Glomerular visceral epithelial cell (primary cell): ENCODE results near the gene KSR2.
A peak's percentile ranks its signal among the peaks of the same experiment; 100 is the strongest.

Source experiments
- DNase-seq: peaks from one replicate; pipeline ENCODE4 v3.0.0-alpha.2; 2016; ENCODE audit errors: extremely low spot score

Gene KSR2

DNA sequence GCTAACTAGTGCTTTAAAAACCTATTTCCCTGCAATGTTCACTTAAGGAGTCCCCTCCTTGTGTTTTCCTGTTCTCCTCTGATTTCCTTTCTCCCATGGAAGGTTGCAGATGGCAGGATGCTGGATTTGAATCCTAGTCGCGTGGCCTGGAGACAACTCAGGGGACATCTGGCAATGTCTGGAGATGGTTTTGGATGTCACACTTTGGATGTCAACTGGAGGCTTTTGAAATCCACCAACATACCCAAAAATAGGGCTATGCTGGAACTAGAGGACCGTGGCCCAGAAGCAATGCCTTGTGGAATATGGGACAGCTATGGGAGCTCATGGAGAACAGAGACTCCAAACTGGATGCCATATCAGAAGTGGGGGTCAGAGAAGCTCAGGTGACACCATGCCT is 511.6 kb downstream of the KSR2 start:
- no peak for DNase-seq

DNA sequence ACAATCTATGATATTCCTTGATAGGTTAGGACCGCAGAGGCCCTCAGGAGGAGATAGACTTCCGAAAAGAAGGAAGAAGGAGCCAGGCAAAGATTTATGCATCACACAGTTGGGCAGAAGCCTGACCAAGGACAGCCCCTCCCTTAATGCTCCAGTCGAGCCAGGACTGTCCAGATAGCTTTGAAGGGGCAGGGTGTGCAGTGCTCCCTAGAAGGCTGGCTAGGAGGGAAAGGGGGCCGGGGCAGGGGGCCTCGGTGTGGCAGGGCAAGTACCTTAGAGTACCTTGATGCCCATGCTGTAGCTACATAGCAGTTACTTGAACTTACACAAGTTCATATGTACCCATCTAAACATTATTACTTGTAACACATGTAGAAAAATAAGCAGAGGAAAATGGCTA is 512.7 kb downstream of the KSR2 start:
- no peak for DNase-seq

DNA sequence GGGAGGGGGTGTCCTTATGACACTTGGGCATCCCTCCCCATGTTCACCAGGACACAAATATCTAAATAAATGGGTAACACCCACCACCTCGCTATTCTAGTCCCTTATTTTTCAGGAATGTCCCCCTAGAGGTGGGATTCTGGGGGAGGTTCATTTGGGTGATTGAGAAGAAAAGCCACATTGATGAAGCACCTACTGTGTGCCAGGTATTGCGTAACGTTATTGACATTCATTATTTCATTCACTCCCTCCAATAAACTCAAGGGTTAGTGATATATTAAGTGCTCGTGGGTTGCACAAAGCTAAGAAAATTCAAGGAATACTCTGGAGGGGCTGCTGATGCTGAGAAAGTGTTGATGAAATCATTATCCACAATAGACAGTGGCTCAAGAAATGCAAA is 514.8 kb downstream of the KSR2 start:
- DNase-seq, result no peak

DNA sequence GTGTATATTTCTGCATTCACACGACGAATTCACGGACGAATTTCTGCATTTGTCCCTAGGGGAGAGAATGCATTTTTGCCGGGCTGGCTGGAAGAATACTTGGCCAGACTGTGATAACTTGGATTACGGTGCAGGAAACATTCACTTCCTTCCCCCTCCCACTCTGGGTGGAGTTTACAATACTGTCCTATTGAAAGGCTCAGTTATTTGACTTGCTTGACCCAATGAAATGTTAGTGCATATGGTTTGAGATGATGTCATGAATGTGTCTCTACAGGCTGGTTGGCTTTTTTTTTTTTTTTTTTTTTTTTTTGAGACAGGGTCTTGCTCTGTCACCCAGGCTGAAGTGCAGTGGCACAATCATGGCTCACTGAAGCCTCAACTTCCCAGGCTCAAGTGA is 516.7 kb downstream of the KSR2 start:
- no peak for DNase-seq

DNA sequence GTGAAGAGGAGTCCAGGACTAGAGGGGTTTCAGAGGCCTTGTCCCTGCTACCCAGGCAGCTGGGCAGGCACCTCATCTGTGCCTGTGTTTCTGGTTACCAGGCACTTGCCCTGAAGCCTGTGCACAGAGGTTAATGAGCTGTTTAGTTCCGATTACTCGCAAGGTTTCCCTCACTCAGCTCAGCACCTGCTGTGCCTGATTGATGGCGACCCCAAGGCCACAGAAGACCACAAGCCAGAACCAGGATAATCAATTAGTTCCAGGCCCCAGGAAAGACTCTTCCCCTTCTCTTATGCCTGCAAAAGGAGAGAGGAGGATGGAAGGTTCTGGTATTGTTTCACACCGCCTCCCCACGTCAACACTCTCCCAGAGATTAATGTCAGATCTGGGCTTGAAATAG is 518.6 kb downstream of the KSR2 start:
- DNase-seq, result no peak

DNA sequence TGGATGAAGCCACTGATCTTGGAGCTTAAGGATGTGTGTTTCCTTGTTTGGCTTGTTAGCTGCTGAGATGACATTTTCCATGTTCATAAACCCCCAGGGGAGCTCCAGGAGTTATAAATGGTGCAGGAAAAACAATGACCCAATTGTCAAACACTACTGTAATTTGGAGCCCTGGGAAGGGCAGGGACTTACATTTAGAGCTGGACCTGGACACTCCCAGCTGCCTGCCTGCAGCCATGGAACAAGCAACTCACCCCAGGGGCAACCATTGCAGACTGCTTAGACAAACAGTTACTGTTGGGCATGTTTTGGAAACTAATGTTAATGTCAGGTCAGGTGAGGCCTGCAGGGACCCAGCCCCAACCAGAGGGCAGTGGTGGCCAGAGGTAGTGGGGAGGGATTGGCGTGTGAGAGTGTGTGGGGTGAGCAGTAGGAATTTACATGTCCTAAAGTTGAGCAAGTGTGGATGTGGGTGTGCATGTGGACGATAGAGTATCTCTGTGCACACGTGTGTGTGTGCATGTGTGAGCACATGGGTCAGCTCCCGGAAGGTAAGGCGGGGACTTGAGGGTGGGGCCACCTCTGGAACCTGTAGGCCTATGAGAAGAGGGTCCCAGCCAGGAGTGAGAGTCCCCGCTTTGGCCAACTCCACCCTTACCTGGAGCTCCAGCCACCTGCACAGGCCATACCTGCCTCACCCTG is 521.0 kb downstream of the KSR2 start:
- no peak for DNase-seq

DNA sequence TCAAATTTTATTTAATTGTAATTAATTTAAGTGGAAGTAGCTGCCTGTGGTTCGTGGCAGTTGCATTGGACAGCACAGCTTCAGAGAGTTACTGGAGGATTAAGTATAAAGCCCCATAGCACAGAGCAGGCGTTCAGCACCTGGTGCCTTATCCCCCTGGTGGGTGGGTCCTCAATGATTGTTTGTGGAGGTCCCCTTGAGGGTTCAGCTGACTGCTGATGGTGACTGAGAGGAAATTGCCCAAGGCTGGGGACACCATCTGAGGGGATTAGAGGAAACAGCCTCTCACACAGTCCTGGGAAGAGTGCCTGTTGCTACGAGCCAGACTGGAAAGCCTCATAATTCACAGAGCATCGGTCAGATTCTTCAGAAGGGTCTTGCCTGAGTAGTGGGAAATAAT is 524.0 kb downstream of the KSR2 start:
- DNase-seq, result no peak

DNA sequence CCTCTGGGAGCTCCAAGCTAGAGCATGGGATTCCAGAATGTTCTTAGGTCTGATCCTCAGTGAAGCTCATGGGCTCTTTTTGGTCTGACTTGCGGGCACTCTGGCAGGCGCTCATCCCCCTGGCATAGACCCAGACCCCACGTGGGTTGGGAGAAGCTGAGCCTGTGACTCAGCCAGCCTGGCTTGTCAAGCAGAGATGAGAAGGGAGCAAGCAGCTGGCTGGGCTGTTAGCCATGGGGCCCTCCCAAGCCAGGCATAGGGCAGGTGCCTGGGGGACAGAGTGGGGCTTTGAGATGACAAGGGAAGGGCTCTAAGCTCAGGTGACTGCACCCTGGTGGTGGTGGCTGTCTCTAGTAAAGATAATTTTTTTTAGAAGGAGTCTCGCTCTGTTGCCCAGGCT is 527.0 kb downstream of the KSR2 start:
- peak; percentile 71 for DNase-seq

DNA sequence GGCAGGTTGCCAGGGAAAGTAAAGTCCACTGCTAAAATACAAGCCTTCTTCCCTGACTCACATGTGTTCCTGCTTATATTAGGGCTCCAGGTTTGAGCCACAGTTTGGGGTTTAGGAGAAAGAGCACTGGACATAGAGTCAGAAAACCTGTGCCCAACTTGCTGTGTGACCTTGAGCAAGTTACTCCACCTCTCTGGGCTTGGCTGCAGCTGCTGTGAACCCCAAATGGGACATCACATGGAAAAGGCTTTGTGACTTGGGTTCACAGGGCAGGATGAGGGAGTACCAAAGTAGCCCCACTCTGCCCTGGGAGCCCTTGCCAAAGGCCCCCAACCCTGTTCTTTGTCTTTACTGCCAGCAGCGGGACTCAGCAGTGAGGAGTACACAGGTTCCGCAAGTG is 528.4 kb downstream of the KSR2 start:
- no peak for DNase-seq

DNA sequence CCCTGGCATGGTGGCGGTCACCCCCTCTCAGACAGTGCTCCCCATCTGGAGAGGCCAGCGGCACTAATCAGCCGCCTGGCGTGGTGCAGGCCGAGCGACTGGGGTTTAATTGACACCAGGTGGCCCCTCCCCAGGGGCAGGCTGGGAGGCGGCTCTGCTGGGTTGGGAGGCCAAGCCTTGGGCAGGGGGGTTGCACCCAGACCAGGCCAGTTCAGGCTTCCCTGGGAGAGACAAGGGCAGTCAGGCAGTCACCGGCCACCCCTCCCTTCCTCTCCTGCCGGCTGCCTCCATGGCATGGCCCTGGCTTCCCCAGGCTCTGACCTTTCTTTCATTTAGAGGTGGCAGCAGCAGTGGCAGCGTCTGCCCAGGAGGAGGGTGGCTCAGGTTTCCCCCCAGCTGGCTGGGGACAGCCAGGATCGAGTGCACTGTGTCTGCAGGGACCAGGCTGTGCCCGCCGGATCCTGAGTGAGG is 529.2 kb downstream of the KSR2 start:
- DNase-seq, result no peak

DNA sequence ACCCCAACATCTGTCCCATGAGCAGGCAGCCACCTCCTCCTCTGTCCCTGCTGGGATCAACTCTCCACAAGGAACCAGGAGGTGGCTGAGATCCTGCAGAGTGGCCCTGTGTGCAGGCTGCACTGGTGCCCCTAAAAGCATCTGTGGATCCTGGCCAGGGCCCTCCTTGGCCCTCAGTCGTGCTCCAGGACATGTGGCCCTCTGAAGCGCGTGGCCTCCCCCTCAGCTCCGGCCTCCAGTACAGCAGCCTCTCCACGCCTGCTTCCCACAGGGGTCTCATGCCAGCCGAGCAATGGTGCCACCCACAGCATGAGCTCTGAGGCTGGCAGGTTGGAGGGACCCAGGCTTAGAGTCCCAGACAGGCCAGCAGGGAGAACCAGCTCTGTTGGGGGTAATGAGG is 530.0 kb downstream of the KSR2 start:
- DNase-seq, result no peak

DNA sequence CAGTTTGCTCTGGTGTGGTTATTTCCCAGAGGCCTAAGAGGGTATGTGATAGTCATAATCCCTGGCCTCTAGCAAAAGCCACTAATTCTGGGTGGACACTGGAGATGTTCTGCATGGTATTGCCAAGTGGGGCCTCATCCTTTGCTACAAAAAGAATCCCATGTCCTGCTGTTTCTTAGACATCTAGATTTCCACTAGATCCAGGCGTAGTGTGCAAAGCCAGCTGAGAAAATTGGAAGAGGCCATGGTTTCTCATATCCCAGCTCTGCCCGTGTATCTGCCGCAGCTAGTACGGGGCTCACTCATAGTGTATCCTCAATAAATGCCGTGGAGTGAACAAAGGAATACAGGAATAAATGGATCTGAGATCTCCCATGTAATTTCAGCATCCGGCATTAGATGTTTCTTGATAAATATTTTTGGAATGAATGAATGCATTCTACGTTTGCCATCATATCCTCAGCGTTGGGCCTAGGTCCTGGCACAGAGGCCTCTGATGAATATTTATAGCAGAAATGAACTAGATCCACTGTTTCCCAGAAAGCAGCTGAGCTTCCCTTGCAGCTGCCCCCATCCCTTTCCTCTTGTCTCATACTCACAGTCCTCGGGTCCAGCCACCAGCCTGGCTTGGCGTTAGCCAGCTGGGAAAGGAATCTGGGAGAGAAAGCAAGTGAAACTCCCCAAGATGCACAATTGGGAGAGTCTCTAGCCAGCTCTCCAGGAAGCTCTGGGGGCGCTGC is 531.1 kb downstream of the KSR2 start:
- no peak for DNase-seq

DNA sequence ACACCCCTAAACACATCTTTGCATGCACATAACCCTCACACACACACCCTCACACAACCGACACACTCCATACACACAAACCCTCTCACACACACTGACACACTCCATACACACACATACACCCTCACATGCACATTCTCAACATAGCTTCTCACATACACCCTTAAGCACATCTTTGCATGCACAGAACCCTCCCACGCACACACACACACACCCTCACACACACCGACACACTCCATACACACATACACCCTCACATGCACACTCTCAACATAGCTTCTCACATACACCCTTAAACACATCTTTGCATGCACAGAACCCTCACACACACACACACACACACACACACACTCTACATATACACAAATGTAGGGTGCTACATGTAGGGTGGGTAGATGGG is 534.9 kb downstream of the KSR2 start:
- DNase-seq, result no peak

DNA sequence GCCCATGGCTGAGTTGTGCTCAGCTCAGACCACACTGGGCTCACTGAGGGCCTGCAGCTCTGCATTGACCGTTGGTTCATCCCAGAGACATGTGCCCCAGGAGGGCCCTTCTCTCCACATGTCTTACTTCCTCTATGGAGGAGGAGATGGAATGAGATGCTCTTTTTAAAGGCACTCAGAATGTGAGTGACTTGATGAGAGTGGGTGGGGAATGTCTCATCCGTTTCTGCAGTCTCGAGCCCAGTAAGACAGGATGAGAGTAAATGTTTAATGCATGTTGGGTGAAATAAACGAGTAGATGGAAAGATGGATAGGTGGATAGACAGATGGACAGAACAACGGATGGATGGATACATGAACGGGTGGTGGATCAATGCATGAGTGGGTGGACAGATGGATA is 538.5 kb downstream of the KSR2 start:
- no peak for DNase-seq

DNA sequence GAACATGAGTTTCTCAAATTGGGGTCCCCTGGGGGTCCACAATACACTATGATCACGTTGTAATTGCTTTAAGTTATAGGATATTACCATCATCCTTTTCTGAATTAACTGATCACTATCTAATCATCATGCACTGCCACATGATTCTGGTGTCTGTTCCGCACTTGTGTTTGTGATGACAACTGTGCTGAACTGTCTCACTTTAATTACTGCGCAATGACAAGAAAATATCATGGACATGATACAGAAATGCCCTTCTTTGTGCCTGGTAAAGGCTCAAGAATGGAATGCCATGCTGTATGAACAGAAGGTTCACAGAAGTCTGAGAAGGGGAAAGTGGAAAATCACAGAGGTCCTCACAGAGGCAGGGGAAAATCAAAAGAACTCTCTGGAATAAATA is 541.6 kb downstream of the KSR2 start:
- no peak for DNase-seq

DNA sequence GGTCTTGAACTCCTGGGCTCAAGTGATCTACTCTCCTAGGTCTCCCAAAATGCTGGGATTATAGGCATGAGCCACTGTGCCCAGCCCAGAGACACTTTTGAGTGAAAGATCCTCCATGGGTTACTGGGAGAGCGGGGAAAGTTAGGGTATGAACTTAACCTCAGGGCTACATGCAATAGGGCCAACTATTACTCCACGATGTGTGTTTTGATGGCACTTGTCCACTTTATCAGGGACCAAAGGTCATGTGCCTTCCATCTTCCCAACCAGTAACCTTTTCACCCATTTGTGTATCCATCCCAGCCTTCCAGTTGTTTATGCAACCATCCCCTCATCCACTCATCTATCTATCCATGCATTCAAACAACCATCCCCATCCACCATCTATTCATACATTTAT is 546.8 kb downstream of the KSR2 start:
- no peak for DNase-seq

DNA sequence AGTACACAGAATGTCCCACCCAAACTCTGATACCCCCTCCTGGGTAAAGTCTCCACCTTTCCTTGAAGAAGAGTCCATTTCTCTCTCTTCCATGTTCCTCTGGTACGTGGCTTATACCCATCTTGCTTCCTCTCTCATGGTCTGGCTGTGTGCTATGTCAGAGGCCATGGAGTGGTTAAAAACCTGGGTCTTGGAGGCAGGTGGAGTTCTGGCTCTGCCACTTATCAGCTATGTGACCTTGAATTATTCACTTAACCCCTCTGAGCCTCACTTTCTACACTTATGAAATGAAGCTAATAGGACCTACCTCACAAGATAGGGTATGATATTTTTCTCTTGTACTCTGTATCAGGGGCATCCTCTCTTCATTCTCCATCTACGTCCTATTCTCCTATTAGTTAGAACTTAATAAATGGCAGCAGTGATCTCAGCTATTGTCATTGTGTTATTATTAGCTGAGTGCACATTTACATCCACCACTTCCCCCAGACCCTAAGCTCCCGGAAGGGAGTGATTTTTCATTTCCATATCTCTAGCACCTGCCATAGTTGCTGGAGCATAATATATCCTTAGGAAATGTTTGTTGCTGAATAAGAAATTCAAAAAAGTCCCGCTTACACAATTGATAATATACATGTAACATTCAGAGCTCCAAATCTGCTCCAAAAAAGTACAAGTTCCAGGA is 547.6 kb downstream of the KSR2 start:
- DNase-seq, result no peak

DNA sequence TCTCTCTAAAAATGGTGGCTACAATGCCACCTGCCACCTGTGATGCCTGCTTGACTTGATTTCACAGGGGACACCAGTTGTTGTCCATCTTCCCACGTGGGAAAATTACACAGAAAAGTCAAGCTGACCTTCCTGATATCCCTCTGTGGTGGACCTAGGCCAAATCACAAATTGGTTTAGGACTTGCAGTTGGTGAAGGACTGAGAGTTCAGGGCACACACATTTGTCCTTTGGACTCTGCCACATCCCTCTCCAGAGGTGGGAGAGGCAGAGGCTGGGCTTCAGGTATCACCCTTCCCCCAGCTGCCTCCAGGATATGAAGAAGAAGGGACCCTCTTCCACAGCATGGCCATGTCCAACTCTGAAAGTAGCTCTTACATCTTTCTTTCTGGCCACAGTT is 551.8 kb downstream of the KSR2 start:
- no peak for DNase-seq

DNA sequence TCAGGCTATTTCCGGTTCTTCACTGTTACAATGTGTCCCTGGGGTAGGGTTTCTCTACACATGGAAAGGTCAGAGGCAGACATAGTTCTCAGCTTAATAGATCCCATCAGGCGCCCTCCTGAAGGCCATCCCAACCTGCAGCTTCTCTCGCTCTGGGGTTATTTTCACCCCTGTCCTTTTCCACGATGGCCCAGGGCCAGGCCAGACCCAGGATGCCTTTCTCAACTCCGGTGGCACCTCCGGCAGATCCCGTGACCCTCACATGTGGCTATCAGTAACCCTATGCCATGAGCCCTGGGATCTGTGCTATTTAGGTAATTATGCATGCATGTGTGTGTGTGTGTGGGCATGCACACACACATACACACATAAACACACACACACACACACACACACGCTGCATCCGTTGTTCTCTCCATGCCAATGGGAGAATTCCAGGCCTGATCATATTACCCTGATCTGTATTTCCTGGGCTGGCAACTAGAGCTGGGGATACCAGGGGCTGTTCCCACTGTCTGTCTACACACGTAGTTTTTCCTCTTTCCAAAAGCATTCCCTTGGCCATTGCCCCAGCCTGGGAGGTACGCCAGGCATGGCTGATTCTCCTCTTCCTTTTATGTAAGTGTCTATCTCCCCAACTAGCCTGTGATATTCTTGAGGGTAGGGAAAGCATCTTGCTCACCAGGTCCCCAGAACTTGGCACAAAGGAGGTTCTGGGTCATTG is 556.2 kb downstream of the KSR2 start:
- no peak for DNase-seq

DNA sequence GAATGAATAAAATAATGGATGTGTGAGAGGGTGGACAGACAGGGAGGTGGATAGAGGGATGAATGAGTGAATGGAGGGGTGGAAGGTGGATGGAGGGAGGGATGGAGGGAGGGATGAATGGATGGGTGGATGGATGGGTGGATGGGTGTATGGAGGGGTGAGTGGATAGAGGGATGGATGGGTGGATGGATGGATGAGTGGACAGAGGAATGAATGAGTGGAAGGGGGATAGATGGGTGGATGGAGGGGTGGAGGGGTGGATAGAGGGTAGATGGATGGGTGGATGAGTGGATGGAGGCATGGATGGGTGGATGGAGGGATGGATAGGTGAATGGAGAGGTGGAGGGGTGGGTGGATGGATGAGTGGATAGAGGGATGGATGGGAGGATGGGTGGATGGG is 559.5 kb downstream of the KSR2 start:
- no peak for DNase-seq

DNA sequence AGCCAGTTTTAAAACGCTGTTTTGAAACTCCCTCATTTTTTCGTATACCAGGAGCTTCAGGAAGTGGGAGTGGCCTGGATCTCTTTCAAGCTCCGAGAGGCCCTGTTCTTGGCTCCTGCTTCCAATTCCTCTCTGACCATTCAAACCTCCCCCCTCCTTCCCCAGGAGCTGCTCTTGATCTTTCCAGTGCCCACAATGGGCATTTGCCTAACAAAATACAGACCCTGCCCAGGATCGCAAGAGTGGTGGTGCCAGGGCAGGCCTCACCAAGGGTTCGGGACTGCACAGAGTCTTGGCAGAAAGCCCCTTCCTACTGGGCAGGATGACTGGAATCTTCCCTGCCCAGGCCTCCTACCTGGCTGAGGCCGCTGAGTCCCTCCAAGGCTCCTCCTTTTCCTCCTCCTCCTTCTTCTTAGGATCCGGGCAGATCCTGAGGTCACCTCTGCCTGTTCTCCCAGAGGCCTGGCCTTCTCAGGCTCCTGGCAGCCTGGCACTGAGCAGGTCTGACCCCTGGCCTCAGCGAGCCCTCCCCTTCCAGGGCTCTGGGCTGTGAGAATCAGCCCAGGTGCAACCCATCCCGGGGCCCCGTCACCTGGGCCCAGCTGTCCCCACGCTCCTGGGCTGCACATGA is 560.5 kb downstream of the KSR2 start:
- peak; percentile 23 for DNase-seq

DNA sequence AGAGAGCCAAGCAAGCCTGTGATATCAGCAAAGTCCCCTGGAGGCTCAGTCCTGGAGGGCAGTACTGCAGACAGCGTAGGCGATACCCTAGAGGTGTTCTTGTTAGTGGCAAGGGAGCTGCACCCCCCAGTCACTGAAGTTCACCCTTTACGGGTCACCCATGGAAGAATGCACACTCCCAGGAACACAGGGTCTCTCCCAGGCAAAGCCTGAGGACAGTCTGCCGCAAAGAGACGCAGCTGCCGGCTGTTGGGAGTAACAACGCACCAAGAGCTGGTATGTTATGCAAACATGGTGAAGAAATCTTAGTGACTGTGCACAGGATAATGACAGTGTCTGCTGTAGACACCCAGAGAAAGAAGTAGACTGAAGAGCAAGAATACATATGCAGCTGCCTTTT is 563.9 kb downstream of the KSR2 start:
- DNase-seq, result no peak
